HepG2 (cell line): Measurements from ENCODE around the gene ICAM2. TPM values are rescaled to one million over a fixed set of nuclear protein-coding genes. Genes with fewer than 3 reads are reported as not detected.

Source experiments
- ATAC-seq: fragments of 200-7000 bp; cut with Tn5 transposase; 3 replicates; pipeline ENCODE4 v1.9.1; 2020; ENCODE audit warnings: mild to moderate bottlenecking, moderate library complexity
- BruUV-seq: library from RNA; stranded (reverse); fragments of 400-500 nt; replicated peaks from 2 replicates; lab custom pipeline; 2021; lab: Mats Ljungman, UMichigan
- CTCF ChIA-PET: fragments of 300-600 bp; formaldehyde crosslinking; extraction: SDS; loops from one replicate; lab custom pipeline; 2021; ENCODE audit warnings: low total read pairs, inconsistent platforms, low intra/inter-chr PET ratio; lab: Yijun Ruan, JAX
- POLR2A ChIA-PET: fragments of 350-600 bp; sonication (Branson Sonifier 250); formaldehyde crosslinking; loops from one replicate; lab custom pipeline; 2020; ENCODE audit warnings: antibody characterized with exemption, inconsistent platforms; lab: Yijun Ruan, JAX
- DNase-seq: peaks from one replicate; pipeline ENCODE4 v3.0.0-alpha.2; 2015; ENCODE audit warnings: low spot score
- FAIRE-seq: peaks from 3 replicates; lab custom pipeline; 2011; peaks lifted over from hg19 to GRCh38; lab: Jason Lieb, UNC
- H2AFZ ChIP-seq: one replicate; pipeline ENCODE4 v1.6.1; 2011; ENCODE audit warnings: low read length, inconsistent platforms
- H3K27ac ChIP-seq: fragments of 300-600 bp; 3 replicates; pipeline ENCODE4 v1.8.0; 2011; ENCODE audit warnings: mixed run types, mild to moderate bottlenecking, mixed read lengths, low read length, inconsistent platforms; ENCODE audit not compliant: insufficient read depth; ENCODE audit errors: extremely low read length
- H3K27me3 ChIP-seq, 2 experiments: fragments of 200-600 bp in 1 of 2; 2 replicates in 1 of 2; 3 replicates in 1 of 2; pipeline versions ENCODE4 v1.6.0 to v1.8.0; 2011; ENCODE audit warnings: low read length in 2 of 2, mild to moderate bottlenecking in 2 of 2, moderate library complexity in 2 of 2, inconsistent platforms in 1 of 2; ENCODE audit not compliant: insufficient read depth in 2 of 2, control insufficient read depth in 1 of 2
- H3K36me3 ChIP-seq, 2 experiments: fragments of 200-600 bp in 1 of 2; replicated peaks in 1 of 2; 2 replicates in 1 of 2; 3 replicates in 1 of 2; pipeline versions ENCODE4 v1.5.1 to v1.8.0; 2011; ENCODE audit warnings: low read length in 2 of 2, inconsistent platforms in 1 of 2; ENCODE audit not compliant: insufficient read depth in 2 of 2, control insufficient read depth in 1 of 2
- H3K4me1 ChIP-seq: 2 replicates; pipeline ENCODE4 v1.5.1; 2012; ENCODE audit warnings: low read length, inconsistent platforms; ENCODE audit not compliant: insufficient read depth
- H3K4me2 ChIP-seq: 2 replicates; pipeline ENCODE4 v1.6.0; 2011; ENCODE audit warnings: low read depth, low read length, inconsistent platforms
- H3K4me3 ChIP-seq, 3 experiments: fragments of 200-600 bp in 1 of 3; sonication (generic), shearing (Covaris generic) in 1 of 3; replicated peaks in 1 of 3; 2 replicates each; pipeline ENCODE4 v1.5.1; 2011 to 2016; ENCODE audit warnings: low read length in 3 of 3, inconsistent platforms in 2 of 3, low read depth in 2 of 3, mild to moderate bottlenecking in 2 of 3, control low read depth in 1 of 3, mixed read lengths in 1 of 3; ENCODE audit not compliant: insufficient read depth in 1 of 3
- H3K79me2 ChIP-seq: one replicate; pipeline ENCODE4 v1.6.1; 2011; ENCODE audit warnings: low read length, inconsistent platforms; ENCODE audit not compliant: insufficient read depth
- H3K9ac ChIP-seq: 2 replicates; pipeline ENCODE4 v1.6.0; 2011; ENCODE audit warnings: mild to moderate bottlenecking, low read depth, low read length, inconsistent platforms; ENCODE audit not compliant: insufficient read depth
- H3K9me3 ChIP-seq: 2 replicates; pipeline ENCODE4 v1.5.1; 2012; ENCODE audit warnings: mild to moderate bottlenecking, low read length
- H4K20me1 ChIP-seq: 2 replicates; pipeline ENCODE4 v1.6.0; 2011; ENCODE audit warnings: inconsistent platforms, mild to moderate bottlenecking, low read length, moderate library complexity; ENCODE audit not compliant: insufficient read depth
- SALL1 ChIP-seq: sonication (generic); formaldehyde crosslinking; IDR thresholded peaks from 2 replicates; pipeline ENCODE4 v1.8.0; 2022; ENCODE audit warnings: mild to moderate bottlenecking, missing genetic modification reagents
- SP4 ChIP-seq: sonication (generic); formaldehyde crosslinking; IDR thresholded peaks from 2 replicates; pipeline ENCODE4 v1.8.1; 2023; ENCODE audit warnings: mild to moderate bottlenecking, missing genetic modification reagents
- WGBS: methylation state at CpG from one replicate; pipeline ENCODE4 v1.1.6; 2017; ENCODE audit warnings: low lambda C conversion rate; 5-methylcytosine and 5-hydroxymethylcytosine counted together
- in situ Hi-C: cut with HindIII; loops from 2 replicates; pipeline ENCODE4 v1.10.0; 2017; ENCODE audit warnings: low pct_unique_long_range_greater_than_20kb; ENCODE audit not compliant: extremely low pct_ligation_motif_present
- intact Hi-C: fragments of 100-400 bp; cut with micrococcal nuclease; formaldehyde crosslinking; loops from one replicate; pipeline ENCODE4 v1.10.0; 2022; ENCODE audit not compliant: unreplicated experiment
- polyA plus RNA-seq, 8 experiments: library from polyadenylated mRNA; depleted of rRNA in 3 of 8; stranded (reverse) in 7 of 8; unstranded in 1 of 8; fragments of >200 nt; fragmentation: Illumina TruSeq in 4 of 8; extraction: Trizol in 4 of 8; gene quantifications; 2 replicates each; pipeline versions ENCODE4 v1.2.1 to v1.2.3, GENCODE V29; 2011 to 2016; ENCODE audit warnings: low read depth in 4 of 8, missing spikeins in 1 of 8, mixed read lengths in 1 of 8; ENCODE audit not compliant: insufficient read depth in 1 of 8
- total RNA-seq, 5 experiments: library from RNA; depleted of rRNA; stranded (reverse); fragments of >200 nt; fragmentation: Illumina TruSeq; extraction: Trizol; gene quantifications; 2 replicates each; pipeline ENCODE4 v1.2.3, GENCODE V29; 2016; ENCODE audit warnings: low read depth in 1 of 5
- TF ChIP-seq, protein P1 (sequence below): sonication (generic); formaldehyde crosslinking; IDR thresholded peaks from 2 replicates; pipeline ENCODE4 v1.5.0; 2020; ENCODE audit warnings: missing genetic modification reagents, mild to moderate bottlenecking, borderline replicate concordance

The ICAM2 gene
- total and polyA plus RNA-seq, 2 of the 13 experiments (the other 11 are each of a cell fraction or from before 2014, with no cell fraction given) = 10.9 to 20.8 TPM

DNA sequence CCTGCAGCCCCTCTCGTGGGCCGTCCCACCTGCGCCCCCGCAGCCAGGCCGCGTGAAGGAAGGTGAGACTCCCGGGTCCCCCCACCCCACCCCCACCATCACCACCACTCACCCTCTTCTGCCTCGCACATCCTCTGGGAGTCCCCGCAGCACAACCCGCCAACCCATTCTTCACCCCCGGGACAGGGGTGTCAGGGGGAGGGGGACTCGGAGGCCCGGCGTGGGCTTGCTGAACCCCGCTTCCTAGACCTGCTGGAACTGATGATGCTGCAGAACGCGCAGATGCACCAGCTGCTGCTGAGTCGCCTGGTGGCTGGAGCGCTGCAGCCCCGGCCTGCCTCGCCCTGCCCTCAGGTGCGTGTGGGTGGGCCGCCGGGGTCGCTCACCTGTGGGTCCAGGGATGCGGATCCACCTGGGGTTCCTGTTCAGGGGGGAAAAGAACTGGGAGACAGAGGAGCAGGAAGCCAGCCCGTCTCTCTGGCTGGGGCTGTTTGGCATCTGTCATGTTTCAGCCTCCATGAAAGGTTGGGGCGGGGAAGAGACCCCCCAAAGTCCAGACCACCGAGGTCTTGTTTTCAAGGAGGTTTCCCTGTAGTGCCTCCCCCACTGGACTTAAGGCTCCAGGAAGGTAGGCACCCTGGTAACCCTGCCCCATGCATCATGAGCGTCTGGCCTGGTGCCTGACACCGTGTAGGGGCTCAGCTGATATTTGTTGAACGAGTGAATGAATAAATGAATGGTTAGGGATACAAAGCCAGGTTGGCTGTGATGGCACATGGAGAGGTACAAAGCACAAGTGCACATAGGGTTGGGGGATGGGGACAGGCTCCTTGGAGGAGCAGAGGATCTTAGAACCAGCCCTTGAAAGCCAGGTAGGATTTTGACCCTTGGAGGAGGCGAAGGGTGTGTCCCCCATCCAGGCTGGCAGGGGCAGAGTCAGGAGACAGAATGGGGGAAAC, 21.4 kb downstream of the ICAM2 start:
- H3K9ac ChIP-seq = no peak overlapping the region

More for the DNA sequence above, 21.4 kb downstream of the ICAM2 start:
- 57% methylated on average over 32 of the region's 33 CpGs for WGBS
- no TSS peak for BruUV-seq
- no peak overlapping the region for H2AFZ ChIP-seq
- H3K36me3 ChIP-seq = no peaks in the 10 kb centered on the region
- POLR2A ChIA-PET = interaction anchor here (0.6 kb wide), 1 partner anchor 397 kb away, joined by 3 read pairs; no protein-coding TSS in a partner anchor
- no peaks in the 10 kb centered on the region for H3K9me3 ChIP-seq
- intact Hi-C loops = no loop called here
- H3K79me2 ChIP-seq = no peaks in the 10 kb centered on the region
- peak overlapping the region; percentile 67 to 87 (median 79); a peak in 4 of 6 replicates for H3K4me3 ChIP-seq
- DNase-seq = no peak
- peaks cover 10 to 34% of the 10 kb centered on the region in 2 experiments; a peak in 4 of 5 replicates for H3K27me3 ChIP-seq
- H3K27ac ChIP-seq = no peak overlapping the region
- TF ChIP-seq SALL1 (CRISPR knock-in tag) = peak; percentile 36; the same call in 1 of the 2 replicates
- 0 out of 2 replicates have a peak, but pooled peaks have one; percentile 29 for TF ChIP-seq SP4 (CRISPR knock-in tag)
- TF ChIP-seq, protein P1, sequence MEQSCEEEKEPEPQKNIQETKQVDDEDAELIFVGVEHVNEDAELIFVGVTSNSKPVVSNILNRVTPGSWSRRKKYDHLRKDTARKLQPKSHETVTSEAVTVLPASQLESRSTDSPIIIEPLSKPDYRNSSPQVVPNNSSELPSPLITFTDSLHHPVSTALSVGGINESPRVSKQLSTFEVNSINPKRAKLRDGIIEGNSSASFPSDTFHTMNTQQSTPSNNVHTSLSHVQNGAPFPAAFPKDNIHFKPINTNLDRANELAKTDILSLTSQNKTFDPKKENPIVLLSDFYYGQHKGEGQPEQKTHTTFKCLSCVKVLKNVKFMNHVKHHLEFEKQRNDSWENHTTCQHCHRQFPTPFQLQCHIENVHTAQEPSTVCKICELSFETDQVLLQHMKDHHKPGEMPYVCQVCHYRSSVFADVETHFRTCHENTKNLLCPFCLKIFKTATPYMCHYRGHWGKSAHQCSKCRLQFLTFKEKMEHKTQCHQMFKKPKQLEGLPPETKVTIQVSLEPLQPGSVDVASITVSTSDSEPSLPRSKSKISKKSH (CRISPR knock-in tag) = no peak
- H3K4me2 ChIP-seq = peak overlapping the region; percentile 92
- no peaks in the 10 kb centered on the region for H4K20me1 ChIP-seq
- H3K4me1 ChIP-seq = peaks cover 49% of the 10 kb centered on the region
- ATAC-seq = no peak; the same call in 2 of the 3 replicates
- in situ Hi-C loops = no loop called here
- CTCF ChIA-PET = no interaction called here
- FAIRE-seq = no peak
